Left renal pelvis (tissue), 4 donors: ENCODE measurements around the gene ADGRG7. TPM values are rescaled to one million over a fixed set of nuclear protein-coding genes. Genes with fewer than 3 reads are reported as not detected.
A peak's percentile ranks its signal among the peaks of the same experiment; 100 is the strongest.

Experiments used
- DNase-seq, 4 donors: peaks; one replicate each; pipeline ENCODE4 v3.0.0-alpha.2; 2013; ENCODE audit warnings: low read depth in 4 of 4, low spot score in 3 of 4
- polyA plus RNA-seq, 4 donors: library from polyadenylated mRNA; unstranded; fragments of 120-200 nt; gene quantifications; one replicate each; pipeline ENCODE4 v1.2.1, GENCODE V29; 2013; ENCODE audit not compliant: insufficient read length in 4 of 4

Gene ADGRG7
- polyA plus RNA-seq, 4 donors: 0.17 to 0.20 TPM; not detected in 2

DNA sequence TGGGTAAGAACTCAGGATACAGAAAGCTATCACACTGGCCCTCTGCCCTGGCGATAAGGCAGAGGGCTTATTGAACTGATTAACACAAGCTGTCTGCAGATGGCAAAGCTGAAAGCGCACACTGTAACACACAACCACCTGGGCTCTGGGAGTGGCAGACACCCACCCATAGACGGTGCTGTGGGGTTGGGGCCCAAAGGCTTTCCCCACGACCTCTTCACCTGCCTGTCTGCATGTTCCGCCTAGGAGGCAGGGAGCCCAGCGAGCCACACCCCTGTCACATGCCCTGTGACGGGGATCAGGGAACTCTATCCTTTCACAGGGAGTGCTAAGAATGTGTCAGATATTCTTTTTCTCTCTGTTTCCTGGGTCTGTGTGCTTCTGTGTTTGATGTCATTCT lies 87.8 kb downstream of the ADGRG7 start:
- DNase-seq: no peak

GRCh38 chr3:100697723-100698285 lies 88.4 kb downstream of the ADGRG7 start:
- no peak for DNase-seq

DNA sequence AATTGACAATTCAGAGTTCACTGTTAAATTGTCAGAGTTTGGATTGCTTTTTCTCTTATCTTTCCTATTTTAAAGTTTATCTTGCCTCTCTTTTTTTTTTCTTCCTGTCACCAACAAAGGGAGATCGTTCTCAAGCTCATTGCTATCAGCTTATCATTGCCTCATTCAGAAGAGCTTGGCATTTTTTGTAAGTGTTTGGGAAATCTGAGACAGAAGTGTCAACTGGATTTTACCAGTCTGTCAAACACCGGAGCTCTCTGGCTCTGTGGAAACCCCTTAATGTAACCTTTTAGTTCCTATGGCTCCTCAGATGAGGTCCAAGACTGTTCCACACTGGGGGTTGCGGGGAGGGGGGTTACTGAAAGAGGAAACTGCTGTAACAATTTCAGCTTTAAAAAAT lies 89.3 kb downstream of the ADGRG7 start:
- no peak for DNase-seq

- DNase-seq: no peak
Observed at GRCh38 chr3:100700708-100701107, 91.3 kb downstream of the ADGRG7 start.

DNA sequence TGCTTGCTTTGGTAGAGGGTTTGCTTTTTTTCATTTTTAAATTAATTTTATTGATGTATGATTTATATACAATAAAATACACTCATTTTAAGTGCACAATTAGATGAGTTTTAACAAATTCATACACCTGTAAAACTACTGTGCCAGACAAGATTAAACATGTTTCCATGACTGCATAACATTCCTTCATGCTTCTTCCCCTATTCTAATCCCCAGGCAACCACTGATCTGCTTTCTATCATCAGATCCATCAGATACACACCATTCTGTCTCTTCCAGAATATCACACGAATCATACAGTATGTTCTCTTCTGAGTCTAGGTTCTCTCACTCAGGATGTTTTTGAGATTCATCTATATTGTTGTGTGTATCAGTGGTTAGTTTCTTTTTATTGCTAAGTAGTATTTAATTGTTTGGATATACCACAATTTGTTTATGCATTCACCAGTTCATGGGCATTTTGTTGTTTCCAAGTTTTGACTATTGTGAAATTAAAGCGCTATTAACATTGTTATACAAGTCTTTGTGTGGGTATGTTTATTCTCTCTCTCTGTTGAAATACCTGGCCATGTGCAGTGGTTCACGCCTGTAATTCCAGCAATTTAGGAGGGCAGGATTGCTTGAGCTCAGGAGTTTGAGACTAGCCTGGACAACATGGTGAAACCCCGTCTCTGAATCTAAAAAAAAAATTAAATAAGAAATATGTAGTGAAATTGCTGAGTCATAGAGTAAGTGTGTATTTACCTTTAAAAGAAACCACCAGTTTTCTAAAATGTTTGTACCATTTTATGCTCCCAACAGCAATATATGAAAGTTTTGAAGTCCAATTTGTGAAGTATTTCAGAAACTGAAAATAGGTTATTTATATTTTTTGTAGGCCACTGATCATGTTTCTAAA lies 92.9 kb downstream of the ADGRG7 start:
- no peak for DNase-seq

DNA sequence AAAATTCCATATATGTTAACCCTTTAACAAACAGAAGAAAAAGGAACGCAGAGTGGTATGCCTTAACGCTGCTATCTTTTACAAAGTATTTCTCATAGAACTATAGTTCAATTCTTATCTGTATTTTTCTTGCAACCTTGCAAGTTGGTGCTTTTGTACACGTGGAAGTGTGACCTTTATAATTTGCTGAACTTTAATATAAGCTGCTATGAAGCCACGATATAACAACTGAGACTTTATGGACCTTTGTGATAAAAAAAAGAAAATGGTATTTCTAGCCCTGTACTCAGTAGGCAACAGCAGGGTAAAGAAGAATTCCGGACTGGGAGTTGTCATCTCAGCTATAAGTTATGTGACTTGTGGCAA lies 93.6 kb downstream of the ADGRG7 start:
- no peak for DNase-seq

DNA sequence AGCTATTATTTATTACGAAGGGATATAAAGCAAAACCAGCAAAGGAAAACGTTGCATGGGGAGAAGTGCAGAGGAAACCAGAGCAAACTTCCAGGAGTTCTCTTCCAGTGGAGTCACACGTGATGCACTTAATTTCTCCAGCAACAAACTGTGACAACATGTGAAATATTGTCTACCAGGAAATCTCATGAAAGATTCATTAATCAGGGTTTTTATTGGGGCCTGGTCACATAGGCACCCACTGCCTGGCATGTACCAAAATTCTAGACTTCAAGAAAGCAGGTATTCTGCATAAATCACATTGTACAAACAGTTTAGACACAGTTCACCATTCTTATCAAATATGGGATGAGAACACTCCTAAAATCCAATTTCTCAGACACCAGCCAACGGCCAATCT lies 94.5 kb downstream of the ADGRG7 start:
- DNase-seq: no peak

GRCh38 chr3:100706365-100706764 lies 97.0 kb downstream of the ADGRG7 start:
- DNase-seq: no peak

GRCh38 chr3:100708644-100708988 lies 99.2 kb downstream of the ADGRG7 start:
- no peak for DNase-seq

GRCh38 chr3:100708989-100709841 lies 99.8 kb downstream of the ADGRG7 start, which contains the start of gene TFG:
Gene TFG (plus strand): TSS chr3:100709494. CDS start chr3:100713686, 4,192 bp downstream.
- DNase-seq: peak; percentile 96 to 100 (median 97)

DNA sequence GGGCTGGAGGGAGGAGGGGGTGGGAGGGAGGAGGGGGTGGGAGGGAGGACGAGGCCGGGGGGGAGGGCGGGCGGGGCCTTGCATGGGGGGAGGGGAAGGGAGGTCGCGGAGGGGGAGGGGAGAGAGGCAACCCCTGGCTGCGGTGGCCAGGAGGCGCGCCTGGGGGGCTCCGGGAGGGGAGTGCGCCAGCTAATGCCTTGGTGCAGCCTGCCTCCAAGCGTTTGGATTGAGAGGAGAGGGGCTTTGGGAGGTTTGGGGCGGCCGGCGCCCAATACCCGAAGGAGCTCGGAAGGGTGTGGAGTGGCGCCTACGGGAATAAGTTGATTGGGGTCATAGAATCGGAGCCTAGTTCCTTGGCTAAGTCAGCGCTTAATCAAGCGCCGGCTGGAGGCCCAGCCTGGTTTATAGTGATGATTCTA lies 100.5 kb downstream of the ADGRG7 start:
- peak in 2 of 4 donors; percentile 26 to 36 for DNase-seq

DNA sequence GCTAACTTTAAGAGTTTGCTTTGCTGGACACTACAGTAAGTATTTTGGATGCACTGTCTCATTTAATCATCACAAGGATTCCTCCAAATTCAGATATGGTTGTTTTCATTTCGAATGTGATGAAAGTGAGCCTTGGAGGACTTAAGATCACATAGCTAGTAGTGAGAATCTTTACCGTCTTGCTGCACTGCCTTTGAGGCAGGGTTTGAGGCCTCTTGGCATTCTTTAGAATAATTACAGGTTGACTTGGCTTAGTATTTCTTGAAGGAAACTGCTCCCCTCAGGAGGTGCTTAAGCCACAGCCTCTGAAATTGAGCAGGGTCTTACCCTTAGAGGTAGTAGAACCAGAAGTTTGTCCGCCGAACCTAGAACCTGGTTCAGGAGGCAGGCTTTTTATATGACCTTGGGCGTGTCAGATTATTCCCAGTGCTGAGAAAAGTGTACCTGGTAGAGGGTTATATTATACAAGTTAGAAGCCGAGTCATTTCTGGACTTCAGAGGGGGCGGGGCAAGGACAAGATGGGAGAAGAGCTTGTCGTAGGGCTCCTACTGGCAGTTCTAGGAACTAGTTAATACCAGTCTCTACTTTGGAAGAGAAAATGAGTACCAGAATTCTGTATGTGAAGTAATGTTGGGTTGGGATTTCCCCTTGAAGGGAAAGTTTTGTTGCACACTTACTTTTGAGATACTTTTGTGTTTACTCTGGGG lies 101.0 kb downstream of the ADGRG7 start:
- no peak for DNase-seq

- DNase-seq: no peak
Observed at GRCh38 chr3:100715176-100715575, 105.8 kb downstream of the ADGRG7 start.

DNA sequence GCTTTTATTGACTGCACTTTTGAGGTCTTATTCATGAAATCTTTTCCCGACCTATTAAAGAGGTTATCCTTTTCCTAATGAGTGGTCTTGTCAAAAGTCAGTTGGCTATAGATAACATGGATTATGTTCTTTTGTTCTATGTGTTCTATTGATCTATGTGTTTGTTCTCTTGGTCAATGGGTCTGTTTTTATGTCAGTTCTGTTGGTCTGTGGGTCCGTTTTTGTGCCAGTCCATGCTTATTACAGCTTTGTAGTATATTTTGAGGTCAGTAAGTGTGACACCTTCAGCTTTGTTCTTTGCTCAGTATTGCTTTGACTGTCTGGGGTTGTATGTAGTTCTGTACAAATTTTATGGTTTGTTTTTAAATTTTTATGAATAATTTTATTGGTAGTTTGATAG lies 107.7 kb downstream of the ADGRG7 start:
- DNase-seq: no peak

GRCh38 chr3:100717637-100718487 lies 108.5 kb downstream of the ADGRG7 start:
- no peak for DNase-seq

- DNase-seq: no peak
Observed at GRCh38 chr3:100719136-100719535, 109.7 kb downstream of the ADGRG7 start.

- no peak for DNase-seq
Observed at GRCh38 chr3:100720426-100720825, 111.0 kb downstream of the ADGRG7 start.

GRCh38 chr3:100725935-100726513 lies 116.6 kb downstream of the ADGRG7 start:
- no peak for DNase-seq

DNA sequence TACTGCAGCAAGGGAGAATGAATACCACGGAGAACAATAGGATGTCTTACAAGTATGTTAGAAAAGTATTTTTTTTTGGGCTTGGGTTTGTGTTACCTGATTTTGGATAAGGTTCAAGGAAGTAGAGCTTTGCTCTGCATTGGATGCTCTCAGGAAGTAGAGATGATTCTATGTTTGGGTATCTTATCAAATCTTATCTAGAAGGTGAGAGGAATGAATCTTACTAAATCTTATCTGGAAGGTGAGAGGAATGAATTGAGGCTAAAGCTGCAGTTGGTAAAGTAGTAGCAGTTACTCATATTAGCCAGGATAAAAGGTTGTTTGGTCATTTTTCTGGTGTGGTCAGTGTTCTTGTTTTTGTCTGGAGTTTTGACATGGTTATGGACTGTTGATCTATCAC lies 117.3 kb downstream of the ADGRG7 start:
- DNase-seq: no peak
